ENCODE data around the gene FTCD. TPM values are rescaled to one million over a fixed set of nuclear protein-coding genes. Genes with fewer than 3 reads are reported as not detected.

Gene FTCD
- total and polyA plus RNA-seq, 10 of the 15 experiments (the other 5 are each of a cell fraction or from before 2014, with no cell fraction given) = 0.27 to 0.28 TPM; not detected in 8

DNA sequence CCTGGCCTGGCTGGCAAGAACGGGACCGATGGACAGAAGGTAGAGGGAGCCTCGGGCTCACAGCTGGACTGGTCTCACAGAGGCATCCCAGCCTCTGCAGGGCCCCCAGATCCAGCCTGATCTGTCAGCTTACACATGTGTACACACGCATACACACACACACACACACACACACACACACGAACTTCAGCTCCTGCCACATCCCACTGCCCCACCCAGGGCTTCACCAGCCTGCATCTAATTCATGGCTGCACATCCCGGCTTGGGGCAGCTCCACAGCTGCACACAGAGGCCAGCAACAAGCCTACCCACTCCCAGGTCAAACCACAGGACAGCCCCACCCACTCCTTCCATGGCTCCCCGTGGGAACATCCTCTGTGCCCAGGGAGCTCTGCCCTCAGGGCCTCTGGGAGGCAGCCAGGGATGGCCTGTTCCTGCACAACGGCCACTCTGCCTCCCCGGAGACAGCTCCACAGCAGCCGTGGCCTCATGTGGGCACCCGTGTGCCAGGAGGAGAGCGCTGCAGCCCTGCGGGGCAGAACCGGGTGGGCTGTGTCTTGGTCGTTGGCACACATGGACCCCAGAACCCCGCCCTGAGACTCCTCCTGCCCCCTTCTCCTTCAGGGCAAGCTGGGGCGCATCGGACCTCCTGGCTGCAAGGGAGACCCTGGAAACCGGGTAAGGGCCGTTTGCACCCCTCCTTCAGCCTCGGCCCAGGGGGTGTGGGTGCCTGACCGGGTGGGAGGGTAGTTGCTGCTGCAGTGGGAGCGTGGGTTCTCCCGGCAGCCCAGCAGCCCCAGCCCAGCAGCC is 38.4 kb downstream of the FTCD start (continued):
- TF ChIP-seq, protein P1, sequence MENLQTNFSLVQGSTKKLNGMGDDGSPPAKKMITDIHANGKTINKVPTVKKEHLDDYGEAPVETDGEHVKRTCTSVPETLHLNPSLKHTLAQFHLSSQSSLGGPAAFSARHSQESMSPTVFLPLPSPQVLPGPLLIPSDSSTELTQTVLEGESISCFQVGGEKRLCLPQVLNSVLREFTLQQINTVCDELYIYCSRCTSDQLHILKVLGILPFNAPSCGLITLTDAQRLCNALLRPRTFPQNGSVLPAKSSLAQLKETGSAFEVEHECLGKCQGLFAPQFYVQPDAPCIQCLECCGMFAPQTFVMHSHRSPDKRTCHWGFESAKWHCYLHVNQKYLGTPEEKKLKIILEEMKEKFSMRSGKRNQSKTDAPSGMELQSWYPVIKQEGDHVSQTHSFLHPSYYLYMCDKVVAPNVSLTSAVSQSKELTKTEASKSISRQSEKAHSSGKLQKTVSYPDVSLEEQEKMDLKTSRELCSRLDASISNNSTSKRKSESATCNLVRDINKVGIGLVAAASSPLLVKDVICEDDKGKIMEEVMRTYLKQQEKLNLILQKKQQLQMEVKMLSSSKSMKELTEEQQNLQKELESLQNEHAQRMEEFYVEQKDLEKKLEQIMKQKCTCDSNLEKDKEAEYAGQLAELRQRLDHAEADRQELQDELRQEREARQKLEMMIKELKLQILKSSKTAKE (IDR thresholded peaks at IDR 0.05; ENCODE audit: low read depth, poor library complexity, severe bottlenecking) = no peak
- TF ChIP-seq MXI1 (IDR thresholded peaks at IDR 0.05; ENCODE audit: low read depth, low read length) = no peak
- TF ChIP-seq, protein P2, sequence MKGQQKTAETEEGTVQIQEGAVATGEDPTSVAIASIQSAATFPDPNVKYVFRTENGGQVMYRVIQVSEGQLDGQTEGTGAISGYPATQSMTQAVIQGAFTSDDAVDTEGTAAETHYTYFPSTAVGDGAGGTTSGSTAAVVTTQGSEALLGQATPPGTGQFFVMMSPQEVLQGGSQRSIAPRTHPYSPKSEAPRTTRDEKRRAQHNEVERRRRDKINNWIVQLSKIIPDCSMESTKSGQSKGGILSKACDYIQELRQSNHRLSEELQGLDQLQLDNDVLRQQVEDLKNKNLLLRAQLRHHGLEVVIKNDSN (IDR thresholded peaks at IDR 0.05; ENCODE audit: borderline replicate concordance, extremely low read length, insufficient read depth, low read depth, low read length) = no peak

DNA sequence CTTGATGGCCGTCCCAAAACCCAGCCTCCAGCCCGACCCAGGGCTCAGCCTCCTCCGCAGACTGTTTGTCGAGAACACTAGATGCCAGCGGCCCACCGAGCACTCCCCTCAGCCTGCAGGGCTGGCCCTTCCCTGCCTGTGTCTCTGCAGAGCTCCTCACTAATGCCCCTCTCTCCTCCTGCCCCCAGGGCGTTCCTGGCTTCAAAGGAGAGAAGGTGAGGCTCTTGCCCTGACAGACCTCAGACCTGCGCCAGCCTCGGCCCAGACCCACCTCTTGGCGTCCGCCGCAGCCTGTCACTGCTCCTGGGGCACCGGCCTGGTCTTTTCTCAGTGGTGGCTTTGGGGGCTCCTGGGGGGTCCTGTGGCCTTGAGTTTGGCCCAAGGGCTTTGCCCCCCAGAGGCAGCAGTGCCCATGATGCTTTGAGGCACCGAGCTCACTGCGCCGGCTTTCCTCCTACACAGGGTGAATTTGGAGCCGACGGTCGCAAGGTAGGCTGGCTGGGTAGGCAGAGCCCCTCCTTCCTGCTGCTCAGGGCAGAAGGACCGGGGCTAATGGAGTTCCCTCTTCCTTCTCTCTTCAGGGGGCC is 39.1 kb downstream of the FTCD start:
- no peaks in the 10 kb centered on the region for H3K4me1 ChIP-seq (ENCODE audit: control insufficient read depth, insufficient read depth, low read length)
- H3K27me3 ChIP-seq (replicated peaks in 1 of 2; ENCODE audit: control insufficient read depth in 2 of 2, insufficient read depth in 2 of 2, low read length in 1 of 2) = no peaks in the 10 kb centered on the region
- TF ChIP-seq RFX5 (IDR thresholded peaks at IDR 0.05; ENCODE audit: low read depth, low read length) (no peak), ZSCAN29 (IDR thresholded peaks at IDR 0.05) (no peak), NR2F1 (conservative IDR thresholded peaks at IDR 0.05) (no peak), SMC3 (IDR thresholded peaks at IDR 0.05; ENCODE audit: borderline replicate concordance, low read length) (no peak)
- TF ChIP-seq, protein P3, sequence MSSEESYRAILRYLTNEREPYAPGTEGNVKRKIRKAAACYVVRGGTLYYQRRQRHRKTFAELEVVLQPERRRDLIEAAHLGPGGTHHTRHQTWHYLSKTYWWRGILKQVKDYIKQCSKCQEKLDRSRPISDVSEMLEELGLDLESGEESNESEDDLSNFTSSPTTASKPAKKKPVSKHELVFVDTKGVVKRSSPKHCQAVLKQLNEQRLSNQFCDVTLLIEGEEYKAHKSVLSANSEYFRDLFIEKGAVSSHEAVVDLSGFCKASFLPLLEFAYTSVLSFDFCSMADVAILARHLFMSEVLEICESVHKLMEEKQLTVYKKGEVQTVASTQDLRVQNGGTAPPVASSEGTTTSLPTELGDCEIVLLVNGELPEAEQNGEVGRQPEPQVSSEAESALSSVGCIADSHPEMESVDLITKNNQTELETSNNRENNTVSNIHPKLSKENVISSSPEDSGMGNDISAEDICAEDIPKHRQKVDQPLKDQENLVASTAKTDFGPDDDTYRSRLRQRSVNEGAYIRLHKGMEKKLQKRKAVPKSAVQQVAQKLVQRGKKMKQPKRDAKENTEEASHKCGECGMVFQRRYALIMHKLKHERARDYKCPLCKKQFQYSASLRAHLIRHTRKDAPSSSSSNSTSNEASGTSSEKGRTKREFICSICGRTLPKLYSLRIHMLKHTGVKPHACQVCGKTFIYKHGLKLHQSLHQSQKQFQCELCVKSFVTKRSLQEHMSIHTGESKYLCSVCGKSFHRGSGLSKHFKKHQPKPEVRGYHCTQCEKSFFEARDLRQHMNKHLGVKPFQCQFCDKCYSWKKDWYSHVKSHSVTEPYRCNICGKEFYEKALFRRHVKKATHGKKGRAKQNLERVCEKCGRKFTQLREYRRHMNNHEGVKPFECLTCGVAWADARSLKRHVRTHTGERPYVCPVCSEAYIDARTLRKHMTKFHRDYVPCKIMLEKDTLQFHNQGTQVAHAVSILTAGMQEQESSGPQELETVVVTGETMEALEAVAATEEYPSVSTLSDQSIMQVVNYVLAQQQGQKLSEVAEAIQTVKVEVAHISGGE (CRISPR knock-in tag; IDR thresholded peaks at IDR 0.05) = no peak
- no peaks in the 10 kb centered on the region for H4K20me1 ChIP-seq (ENCODE audit: control insufficient read depth, insufficient read depth)
- POLR2A ChIA-PET = no interaction called here
- no peaks in the 10 kb centered on the region for H3K36me3 ChIP-seq (ENCODE audit: control insufficient read depth in 2 of 2, insufficient read depth in 2 of 2, low read length in 1 of 2)
- H3K79me2 ChIP-seq (ENCODE audit: control insufficient read depth, insufficient read depth, low read length) = no peaks in the 10 kb centered on the region
- RAD21 ChIA-PET (ENCODE audit: unreplicated experiment) = no interaction called here
- no peak for DNase-seq (ENCODE audit: low read depth, low spot score)
- no peak overlapping the region for H3K4me3 ChIP-seq
- no peak overlapping the region for H3K27ac ChIP-seq (ENCODE audit: control insufficient read depth, insufficient read depth)
- H3K9me3 ChIP-seq (replicated peaks; ENCODE audit: control insufficient read depth, insufficient read depth, low read length) = no peaks in the 10 kb centered on the region; the same call in 2 of the 3 replicates
- H3K4me2 ChIP-seq (ENCODE audit: control insufficient read depth, insufficient read depth) = no peak overlapping the region
- SMC1A ChIA-PET (ENCODE audit: uncharacterized antibody, unreplicated experiment) = no interaction called here
- no peak for ATAC-seq
- intact Hi-C loops (cut with micrococcal nuclease; ENCODE audit: unreplicated experiment) = no loop called here
- BruUV-seq (replicated peaks) = no TSS peak
- no peak overlapping the region for H2AFZ ChIP-seq (ENCODE audit: control insufficient read depth, low read depth, low read length)
- 64% methylated on average over 20 of the region's 20 CpGs for WGBS (ENCODE audit: insufficient coverage, insufficient replicate concordance, low lambda C conversion rate, missing lambda C conversion rate)
- in situ Hi-C loops (cut with MboI) = no loop called here
- no peak overlapping the region for H3K9ac ChIP-seq (ENCODE audit: control insufficient read depth, insufficient read depth, low read length)
- CTCF ChIA-PET = no interaction called here
- no peak for FAIRE-seq

All from GM12878 (cell line).